Amniotic stem cell (primary cell): ENCODE measurements around the gene ETV4.

Experiments used
- DNase-seq: peaks from one replicate; lab custom pipeline; 2025; lab: John Stamatoyannopoulos, UW

Gene ETV4

DNA sequence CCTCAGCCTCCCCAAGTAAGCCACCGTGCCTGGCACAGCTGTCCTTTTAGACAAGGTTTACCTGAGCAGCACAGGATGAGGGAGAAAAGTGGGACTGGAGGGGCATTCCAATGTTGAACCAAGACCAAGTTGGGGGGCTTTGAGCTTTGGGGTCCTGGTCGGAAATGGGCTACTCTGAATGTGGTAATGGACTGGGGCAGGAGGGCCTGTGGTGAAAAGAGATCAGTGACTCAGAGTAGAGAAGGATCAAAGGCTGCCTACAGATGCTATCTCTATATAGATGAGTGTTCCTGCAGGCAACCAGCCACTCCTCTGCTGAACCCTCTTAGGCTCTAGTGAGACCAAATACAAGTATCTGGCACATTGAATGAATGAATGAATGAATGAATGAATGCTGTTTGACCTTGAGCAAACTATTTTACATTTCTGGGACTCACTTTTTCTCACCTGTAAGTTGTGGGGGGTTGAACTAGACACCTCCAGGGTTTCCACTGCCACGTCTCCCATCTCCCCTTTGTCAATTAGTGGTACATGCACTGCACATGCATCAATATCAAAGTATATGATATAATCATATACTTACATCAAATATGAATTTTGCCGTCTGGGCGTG lies 26.3 kb upstream of the ETV4 start:
- no peak for DNase-seq

DNA sequence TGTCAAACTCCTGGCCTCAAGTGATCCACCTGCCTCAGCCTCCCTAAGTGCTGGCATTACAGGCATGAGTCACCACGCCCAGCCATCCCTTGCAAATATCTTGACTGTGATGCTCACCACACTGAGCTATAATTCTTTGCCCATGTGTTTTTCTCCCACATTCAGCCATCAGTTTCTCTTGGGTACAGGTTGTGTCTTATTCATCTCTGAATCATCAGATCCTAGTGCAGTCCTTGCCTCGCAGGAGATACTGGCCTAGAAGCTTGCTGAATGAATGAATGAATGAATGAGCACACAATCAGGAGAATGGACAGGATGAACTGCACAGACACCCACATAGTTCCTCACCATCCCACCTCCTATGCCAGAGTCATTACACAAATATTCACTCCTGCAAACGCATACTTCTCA lies 24.4 kb upstream of the ETV4 start:
- no peak for DNase-seq

DNA sequence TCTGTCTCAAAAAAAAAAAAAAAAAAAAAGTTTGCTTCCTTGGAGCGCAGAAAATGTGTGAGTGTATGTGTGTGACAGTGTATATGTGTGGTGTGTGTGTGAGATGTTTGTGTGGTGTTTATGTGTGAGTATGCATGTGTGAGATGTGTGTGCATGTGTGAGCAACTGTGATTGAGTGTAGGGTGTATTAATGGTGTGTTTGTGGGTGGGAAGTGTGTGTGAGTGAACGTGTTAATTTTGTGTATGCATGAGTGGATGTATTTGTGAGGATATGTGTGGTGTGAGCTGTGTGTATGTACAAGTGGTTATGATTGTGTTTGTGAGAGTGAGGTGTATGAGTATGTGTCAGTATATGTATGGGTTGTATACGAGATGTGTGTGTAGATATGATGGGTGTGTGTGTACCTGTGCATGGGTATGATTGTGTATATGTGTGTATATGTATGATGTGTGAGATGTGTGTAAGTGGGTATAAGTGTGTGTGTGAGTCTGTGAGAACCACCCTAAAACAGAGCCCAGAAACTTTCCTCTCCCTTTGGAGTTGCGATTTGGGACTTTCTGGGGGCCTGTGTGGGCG lies 22.5 kb upstream of the ETV4 start:
- no peak for DNase-seq

DNA sequence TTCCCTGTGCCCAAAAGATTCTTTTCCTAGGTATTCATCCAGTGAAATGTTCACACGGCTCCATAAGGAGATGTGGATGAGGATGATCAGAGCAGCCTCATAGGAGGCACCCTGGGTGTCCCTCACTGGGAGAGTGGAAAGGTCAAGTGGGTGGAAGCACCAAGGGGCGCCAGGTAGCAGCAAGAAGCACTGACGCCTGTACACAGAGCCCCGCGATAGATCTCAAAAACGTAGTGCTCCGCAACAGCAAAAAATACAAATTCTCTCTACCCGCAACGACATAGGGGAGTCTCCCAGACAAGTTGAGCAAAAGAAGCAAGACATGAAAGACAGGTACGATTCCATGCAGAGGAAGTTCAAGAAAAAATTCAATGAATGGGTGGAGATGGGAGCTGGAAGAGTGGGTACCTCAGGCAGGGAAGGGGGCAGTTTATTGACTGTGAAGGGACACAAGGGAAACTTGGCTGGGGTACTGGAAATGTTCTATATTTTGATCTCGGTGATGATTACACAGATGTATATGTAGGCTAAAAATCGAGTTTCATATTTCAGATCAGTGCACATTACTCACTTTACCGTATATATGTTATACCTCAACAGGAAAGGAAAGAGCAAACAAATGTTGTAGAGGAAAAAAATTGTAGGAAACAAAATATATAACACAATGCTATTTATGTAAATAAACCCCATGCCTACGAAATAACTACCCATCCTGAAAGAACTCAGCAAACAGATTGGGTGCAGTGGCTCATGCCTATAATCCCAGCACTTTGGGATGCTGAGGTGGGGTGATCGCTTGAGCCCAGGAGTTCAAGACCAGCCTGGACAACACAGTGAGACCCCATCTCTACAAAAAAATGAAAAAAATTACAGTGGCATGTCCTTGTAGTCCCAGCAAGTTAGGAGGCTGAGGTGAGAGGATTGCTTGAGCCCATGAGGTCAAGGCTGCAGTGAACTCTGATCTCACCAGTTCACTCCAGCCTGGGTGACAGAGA lies 17.8 kb upstream of the ETV4 start:
- DNase-seq, result no peak

DNA sequence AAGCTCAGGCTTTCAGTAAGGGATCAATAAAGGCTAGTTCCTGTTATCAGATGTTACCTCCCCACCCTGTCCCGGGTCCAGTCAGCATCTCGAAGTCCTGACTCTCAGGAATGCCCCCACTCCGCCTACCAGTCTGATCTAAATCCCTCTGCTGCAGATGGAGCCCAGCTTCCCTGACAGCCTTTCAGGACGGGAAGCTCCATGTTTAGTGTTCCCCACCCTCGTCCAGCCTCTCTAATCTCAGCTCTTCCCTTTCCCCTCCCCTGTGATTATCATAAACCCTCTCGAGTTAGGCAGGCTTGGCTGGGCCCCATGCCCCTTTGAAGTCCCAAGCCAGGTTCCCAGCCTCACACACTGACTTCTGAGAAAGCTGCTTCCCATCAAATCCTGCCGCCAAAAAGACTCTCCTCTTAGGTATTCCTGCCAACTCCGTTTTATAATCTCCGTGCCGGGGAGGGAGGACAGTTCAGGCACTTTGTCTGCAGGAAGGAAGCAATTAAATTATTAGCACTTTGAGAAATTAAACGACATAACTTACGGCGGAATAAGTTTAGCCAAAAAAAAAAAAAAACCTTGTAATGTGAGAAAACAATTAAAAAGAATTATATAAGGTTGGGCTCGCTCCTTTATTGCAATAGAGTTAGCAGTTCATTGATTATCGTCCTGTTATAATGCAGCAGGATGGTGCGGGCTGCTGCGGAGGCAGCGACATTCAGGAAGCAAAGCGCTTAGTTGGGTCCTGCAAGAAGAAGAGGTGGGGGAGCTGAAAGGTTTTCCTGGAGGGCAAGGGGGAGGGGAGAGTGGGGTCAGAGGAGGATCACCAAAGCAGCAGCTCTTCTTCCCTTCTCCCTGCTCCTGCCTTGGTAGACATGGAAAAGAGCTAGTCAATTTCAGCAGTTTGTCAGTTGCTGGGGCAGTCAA lies 16.8 kb upstream of the ETV4 start:
- no peak for DNase-seq

DNA sequence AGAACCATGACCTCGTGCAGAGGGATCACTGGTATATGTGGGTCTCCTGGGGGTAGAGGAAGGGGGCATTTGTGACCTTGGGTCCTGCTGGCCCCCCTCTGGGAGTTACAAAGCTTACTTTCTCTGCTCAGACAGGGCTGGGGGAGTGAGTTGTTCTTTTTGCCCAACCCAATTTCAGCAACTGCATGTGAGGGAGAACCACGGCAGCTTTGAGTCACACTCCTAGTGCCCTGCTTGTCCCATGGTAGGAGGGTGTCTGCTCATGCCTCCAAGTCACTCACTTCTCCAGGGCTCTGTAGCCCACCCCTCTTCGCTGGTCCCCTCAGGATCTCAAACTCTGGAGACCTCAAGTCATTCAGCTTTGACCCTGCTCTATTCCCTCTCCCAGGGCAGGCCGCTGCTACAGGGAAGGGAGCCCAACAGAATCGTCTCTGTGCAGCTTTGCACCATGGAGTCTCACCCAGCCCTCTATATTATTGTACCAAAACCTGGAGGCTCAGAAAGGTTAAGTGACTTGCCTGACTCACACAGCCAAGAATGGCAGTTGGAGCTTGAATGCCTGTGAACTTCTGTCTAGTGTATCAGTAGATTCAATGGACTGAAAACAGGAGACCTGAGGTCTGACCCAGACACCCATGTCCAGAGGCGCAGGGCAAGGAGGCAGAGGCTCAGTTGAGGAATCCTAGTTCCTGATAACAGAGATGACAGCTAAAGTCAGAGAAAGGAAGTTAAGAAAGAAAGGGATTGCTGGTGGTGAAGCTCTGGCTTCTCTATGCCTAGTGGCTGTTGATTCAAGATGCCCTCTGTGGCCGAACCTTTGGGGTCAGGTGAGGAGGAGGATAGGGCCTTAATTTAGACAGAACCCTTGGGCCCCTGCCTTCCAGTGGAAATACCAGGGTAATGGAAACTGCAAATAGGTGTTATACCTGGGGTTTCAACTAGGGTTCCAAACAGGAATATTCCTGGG lies 14.6 kb upstream of the ETV4 start:
- DNase-seq, result no peak

DNA sequence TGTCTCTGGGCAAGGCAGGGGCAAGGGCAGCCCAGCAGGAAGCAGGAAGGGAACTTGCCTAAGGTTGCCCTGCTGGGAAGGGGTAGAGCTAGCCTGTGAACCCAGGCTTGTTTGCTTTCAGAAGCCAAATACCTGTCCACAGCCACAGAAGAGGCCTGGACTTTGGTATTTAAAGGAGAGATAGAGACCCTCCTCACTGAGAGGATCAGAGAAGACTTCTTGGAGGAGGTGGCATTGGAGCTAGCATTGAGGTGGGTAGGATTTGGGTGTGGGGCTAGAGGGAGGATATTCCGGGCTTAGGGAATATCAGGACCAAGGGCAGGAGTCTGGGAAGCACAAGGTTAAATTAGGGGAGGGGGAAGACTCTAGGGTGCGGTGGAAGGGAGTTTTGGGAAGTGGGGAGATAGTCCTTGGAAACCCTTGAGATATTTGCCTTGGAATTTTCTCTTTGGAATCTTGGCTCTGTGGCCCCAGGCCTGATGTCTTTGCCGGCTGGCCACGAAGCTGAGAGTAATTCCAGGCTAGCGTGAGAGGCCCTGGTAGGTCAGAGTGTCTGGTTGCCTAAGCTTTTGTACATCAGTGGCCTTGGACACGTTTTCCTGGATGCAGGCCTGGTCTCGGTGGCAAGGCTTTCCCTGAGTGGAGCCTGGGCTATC lies 13.1 kb upstream of the ETV4 start:
- no peak for DNase-seq

DNA sequence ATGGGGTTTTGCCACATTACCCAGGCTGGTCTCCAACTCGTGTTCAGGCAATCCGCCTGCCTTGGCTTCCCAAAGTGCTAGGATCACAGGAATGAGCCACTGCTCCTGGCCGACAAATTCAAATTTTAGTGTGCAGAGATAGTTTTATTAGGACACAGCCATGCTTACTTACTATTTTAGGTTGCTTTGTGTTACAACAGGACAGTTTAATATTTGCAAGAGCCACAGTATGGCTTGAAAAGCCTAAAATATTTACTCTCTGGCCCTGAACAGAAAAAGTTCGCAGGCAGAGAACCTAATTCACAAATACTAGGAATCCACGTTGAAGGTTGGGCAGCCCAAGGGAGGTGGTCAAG lies 12.6 kb upstream of the ETV4 start:
- no peak for DNase-seq

DNA sequence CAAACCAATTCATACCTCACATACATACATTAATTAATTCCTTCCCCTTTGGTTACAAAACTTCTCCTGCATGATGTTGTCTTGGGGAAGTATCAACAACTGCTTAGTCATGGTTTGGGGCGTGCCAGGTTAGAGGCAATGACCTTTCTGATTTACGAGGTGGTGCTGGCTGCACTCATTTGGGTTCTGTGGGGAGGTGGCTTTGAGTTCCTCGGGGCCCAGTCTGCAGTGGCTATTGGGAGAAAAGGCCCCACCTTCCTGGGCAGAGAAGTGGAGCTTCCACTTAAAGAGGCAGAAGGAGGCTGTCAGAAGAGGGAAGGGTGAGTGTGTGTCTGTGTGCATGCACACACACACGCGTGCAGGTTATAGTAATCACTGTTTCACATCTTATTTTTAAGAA lies 10.2 kb upstream of the ETV4 start:
- DNase-seq, result no peak

DNA sequence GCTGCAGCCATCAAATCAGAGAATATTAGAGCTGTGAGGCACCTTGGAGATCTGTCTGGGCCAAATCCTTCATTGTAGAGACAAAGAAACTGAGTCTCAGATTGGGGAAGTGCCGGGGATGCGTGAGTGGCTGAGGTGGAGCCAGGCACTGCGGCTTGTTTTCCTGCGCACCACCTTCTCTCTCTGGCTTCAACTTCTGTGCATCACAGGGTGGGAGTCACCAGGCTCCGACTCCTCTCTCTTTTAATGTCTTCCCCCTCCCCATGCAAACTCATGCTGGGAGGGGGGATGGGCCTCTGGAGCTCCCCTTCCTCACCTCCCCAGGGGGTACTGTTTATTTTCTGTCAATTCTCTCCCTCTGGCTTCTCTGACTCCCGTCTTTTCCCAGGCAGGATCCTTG lies 8.7 kb upstream of the ETV4 start:
- no peak for DNase-seq

DNA sequence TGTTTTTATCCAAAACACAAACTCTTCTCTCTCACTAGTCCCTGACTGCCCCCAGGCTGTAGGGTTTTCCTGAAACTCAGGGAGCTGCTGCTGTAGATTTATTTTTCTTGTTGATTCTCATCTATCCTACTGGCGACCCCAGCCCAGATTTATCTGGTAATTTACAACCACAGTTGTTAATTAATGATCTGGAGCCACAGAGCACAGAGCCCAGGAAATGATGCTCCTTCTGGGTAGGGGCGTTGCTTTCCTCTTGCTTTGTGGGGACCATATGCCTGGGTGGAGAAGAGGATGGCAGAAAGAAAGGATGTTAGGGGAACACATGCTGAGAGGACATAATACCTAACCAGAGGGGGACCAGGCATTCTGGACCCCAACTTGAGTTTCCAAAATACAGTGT lies 7.4 kb upstream of the ETV4 start:
- DNase-seq, result no peak

DNA sequence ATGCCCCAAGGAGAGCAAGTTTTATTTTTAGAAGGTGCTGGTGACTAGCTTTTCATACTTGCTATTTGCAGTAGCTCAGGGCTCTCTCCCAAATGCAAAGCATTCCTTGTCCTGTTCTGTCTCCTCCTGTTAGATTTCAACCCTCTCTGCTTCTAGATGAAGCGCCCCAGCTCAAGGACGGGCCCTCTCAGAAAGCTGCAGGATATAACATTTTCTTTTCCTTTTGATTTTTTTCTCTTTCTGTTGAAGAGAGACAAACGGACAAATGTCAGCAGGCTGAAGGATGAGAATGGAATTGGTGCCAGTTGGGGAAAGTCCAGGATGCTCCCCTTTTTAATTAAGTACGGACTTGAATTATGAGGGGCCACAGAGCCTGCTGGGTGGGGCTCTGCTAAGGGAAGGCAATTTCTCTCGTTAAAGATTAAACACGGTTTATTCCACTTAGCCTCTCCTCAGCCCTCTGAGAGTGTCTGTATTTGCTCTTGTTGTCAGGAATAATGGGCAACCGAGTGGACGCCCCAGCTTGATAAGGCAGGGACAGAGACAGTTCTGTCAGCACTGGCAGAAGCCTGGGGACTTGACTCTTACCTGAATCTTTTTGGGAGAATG lies 6.2 kb upstream of the ETV4 start:
- no peak for DNase-seq

DNA sequence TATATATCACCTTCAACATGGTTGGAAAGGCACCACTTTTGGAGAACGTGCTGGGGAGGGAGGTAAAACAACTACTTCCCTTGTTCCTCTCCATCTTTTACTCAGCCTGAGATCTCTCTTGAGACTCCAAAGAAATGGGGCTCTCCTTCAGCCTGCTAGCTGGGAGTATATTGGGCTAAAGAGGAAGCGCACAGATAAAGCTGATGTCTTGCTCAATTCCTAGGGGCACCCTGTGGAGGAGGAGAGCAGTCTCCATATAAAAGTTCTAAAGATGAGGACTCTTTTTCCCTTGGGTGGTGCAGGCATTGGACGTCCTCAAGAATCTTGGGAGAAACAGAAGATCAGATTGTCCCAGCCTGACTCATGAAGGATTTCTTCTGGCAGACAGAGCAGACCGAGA lies 4.6 kb upstream of the ETV4 start:
- no peak for DNase-seq

DNA sequence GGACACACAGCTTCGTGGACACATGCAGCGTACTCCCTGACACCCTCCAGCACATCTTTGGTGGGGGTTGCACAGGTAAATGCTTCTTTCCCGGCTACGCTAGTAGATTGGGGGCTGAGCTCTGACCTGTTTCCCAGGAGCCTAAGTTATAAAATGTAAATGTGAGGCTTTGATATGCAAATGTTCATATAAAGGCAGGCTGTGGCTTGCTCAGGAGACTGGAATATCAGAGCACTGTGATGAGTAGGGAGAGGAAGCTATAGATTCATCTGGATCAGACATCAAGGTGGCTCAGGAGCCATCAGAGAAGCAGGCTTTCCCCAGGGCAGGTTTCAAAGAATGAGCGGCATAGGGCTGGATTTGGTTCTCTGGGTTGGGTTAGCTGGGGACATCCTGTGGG lies 3.4 kb upstream of the ETV4 start:
- DNase-seq, result no peak

DNA sequence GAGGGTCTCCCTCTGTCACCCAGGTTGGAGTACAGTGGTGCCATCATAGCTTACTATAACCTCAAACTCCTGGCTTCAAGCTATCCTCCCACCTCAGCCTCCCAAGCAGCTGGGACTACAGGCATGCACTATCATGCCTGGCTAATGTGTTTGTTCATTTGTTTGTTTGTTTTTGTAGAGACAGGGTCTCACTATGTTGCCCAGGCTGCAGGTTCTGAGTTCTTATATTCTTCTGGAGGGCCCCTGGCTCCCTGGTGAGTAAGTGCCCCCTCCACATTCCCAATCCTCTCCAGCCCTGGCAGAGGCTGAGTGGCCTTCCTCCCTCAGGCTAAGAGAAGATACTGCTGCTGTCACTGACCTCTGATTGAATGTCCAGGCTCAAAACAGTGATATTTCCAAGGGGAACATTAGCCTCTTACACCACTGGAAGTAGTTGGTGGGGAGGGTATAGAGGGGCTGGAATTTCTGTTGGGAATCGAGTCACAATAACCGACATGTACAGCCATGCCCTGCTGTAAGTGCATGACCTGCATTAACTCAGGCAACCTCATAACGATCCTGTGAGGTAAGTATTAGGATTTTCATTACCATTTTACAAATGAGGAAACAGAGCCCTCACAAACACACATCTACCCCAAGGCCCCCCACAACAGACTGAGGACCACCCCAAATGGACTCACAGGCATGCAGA lies 2.7 kb upstream of the ETV4 start:
- DNase-seq, result no peak

DNA sequence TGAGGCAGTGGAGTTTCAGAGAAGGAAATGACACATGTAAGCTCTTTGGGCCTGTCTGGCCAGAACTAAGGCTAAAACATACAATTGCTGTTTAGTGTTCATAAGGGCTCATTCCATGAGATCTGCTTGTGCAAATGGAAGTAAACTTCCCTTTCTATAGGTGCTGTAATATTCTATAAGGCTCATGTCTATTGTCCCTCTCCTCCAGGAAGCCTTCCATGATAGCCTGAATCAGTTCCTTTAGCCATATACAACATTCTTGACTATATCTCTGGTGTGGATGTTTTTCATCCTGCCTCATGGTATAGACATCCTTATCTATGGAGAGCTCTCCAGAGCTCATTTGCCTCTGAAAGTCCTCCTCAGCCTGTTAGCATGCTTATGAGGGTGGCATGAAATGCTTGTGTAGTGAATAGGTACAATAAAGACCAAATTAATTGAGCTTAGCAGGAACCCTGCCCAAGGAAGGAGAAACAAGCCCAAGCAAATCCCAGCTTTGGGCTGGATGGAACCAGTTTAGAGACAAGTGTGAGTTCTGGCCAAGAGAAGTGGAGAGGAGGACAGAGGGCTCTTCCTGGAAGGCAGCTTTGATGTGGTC lies 1.6 kb upstream of the ETV4 start:
- DNase-seq, result no peak

DNA sequence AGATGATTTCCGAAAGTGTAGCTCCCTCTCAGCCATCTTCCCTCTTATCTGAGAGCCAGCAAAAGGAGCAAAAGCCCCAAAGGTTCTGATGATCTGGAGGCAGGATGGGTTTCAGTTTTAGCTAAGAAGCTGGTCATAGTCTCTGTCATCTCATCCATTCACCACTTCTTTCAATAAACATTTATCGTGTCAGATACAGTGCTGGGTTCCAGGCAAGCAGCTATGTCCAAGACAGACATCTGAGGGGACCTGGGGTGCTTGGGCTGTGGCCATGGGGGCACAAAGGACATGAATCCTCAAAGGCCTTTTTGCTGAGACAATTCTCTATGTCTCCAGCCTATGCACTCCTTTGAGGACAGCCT lies 1.0 kb upstream of the ETV4 start:
- DNase-seq, result no peak

DNA sequence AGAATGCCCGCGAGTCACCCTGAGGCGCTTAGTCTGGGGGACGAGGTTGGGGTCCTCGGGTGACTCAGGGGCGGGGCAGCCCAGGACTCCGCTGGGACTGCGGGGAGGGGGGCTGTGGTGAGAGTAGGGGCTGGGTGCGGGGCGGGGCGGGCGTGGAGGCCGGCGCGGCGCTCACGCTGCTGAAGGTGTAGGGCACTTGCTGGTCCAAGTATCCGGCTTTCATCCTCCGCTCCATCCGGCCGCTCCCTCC lies 832 bp downstream of the ETV4 start:
- no peak for DNase-seq

DNA sequence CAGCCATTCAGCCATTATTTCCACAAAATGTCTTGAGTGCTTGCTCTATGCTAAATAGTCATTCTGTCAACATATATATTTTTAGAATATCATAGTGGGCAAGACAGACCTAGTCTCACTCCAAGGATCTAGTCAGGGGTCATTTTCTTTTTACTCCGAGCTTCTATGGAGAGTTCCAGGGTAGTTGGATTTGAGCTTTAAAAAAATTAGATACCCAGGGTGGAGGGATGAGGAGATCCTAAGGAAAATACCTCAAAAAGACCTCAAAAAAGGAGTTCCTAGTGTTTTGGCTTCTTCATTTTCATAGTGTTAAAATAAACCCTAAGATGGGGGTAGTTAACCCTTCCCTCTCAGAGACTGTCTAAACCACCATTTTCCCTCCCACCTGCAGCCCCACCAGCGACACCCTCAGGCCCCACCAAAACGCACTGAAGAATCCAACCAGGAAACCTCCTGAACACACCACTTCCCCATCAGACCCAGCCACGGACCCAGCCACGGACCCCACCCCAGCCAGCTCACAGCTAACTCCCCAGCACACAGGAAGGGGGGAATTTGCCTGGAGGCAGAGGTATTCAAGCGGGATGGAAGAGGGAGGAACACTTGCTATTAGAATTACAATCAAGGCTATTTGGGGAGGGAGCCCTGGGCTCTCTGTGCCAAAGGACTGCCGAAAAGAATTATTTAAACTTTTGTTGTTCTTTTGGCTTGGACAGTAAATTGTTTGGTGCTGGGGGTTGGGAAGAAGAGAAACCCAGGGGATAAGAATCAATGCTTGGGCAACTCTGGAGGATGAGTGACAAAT lies 2.2 kb downstream of the ETV4 start:
- no peak for DNase-seq
